SK-N-MC (cell line): ENCODE data around the gene ZNF805.

Experiments used
- DNase-seq: peaks from one replicate; pipeline ENCODE4 v3.0.0-alpha.2; 2011; ENCODE audit warnings: low read depth, low spot score
- H3K27ac ChIP-seq: fragments of 200-600 bp; sonication (generic); 2 replicates; pipeline ENCODE4 v1.5.1; 2016; ENCODE audit warnings: mixed run types
- H3K36me3 ChIP-seq: fragments of 200-600 bp; sonication (generic); 2 replicates; pipeline ENCODE4 v1.6.1; 2017; ENCODE audit warnings: antibody characterized with exemption, low read length, mixed read lengths; ENCODE audit not compliant: insufficient read depth
- H3K4me3 ChIP-seq: fragments of 200-600 bp; sonication (generic); 2 replicates; pipeline ENCODE4 v1.5.1; 2016
- H3K9ac ChIP-seq: fragments of 200-600 bp; sonication (generic); 2 replicates; pipeline ENCODE4 v1.8.0; 2017; ENCODE audit warnings: mixed run types, mixed read lengths; ENCODE audit not compliant: insufficient read length
- H3K9me3 ChIP-seq: fragments of 200-600 bp; sonication (generic); 2 replicates; pipeline ENCODE4 v1.6.1; 2017; ENCODE audit warnings: low read depth, mild to moderate bottlenecking, antibody characterized with exemption, low read length, moderate library complexity, mixed read lengths
- EZH2 ChIP-seq: fragments of 200-600 bp; sonication (generic); IDR thresholded peaks from one replicate; pipeline ENCODE4 v1.6.1; 2017; ENCODE audit warnings: antibody characterized with exemption
- FOXP2 ChIP-seq: optimal IDR thresholded peaks from 2 replicates; pipeline ENCODE3; 2011; ENCODE audit warnings: mild to moderate bottlenecking, moderate library complexity; ENCODE audit not compliant: insufficient read depth; ENCODE audit errors: extremely low read length, control extremely low read depth
- POLR2AphosphoS5 ChIP-seq: IDR thresholded peaks from 2 replicates; pipeline ENCODE4 v1.6.1; 2012; ENCODE audit warnings: mild to moderate bottlenecking, low read depth, low read length, borderline replicate concordance

ZNF805 gene

DNA sequence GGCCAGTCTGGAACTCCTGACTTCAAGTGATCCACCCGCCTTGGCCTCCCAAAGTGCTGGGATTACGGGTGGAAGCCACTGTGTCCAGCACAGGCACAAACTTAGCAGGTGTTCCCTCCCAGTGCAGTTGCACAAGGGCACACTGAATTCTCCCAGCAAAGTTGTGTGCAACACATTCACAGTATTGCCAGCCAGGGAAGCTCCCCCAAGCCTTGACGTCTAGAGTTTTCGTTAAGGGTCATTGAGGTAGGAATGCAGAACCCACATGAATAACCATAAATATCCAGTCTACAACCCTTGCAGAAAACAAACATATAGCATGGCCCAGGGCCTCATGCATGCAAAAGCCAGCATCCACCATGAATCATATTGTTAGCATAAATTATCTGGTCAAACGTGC is 12.9 kb upstream of the ZNF805 start:
- Histone ChIP-seq H3K36me3 (no peaks in the 10 kb centered on the region), H3K27ac (no peak overlapping the region), H3K4me3 (no peak overlapping the region), H3K9me3 (no peaks in the 10 kb centered on the region), H3K9ac (no peak overlapping the region)
- DNase-seq: no peak
- no peak for TF ChIP-seq FOXP2

DNA sequence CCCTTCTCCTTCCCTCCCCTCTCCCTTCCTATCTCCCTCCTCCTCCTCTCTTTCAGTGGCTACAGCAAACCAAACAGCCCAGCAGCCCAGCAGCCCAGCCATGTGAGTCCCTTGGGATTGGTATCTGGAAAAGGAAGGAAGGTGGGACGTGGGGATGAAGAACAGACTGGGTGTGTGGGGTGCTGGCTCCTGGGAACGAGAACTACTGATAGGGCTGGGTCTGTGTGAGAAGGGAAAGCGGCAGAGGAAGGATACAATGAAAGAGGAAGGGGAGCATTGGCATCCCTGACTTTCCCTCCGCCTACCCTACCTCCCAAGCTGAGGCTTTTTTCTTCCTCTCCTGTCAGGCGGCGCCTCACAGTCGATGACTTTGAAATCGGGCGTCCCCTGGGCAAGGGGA is 8.7 kb upstream of the ZNF805 start:
- Histone ChIP-seq H3K36me3 (no peaks in the 10 kb centered on the region), H3K9ac (no peak overlapping the region), H3K27ac (no peak overlapping the region), H3K4me3 (no peak overlapping the region), H3K9me3 (no peaks in the 10 kb centered on the region)
- TF ChIP-seq POLR2AphosphoS5 (no peak), FOXP2 (no peak), EZH2 (no peak)
- DNase-seq: no peak

DNA sequence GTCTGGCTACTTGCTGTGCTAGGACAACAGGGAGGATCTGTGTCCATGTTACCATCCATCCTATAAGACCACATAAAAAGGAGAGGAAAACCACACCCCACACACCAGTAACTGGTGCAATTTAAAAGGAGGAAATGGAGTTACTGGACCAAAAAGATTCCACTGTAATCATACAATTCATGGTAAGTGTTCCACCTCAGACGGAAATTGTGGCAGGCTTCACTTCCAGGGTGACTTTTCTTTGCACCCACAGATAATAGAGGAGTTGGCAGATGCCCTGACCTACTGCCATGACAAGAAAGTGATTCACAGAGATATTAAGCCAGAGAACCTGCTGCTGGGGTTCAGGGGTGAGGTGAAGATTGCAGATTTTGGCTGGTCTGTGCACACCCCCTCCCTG is 7.2 kb upstream of the ZNF805 start:
- H3K36me3 ChIP-seq: no peaks in the 10 kb centered on the region
- H3K9ac ChIP-seq: no peak overlapping the region
- TF ChIP-seq EZH2: no peak
- no peak overlapping the region for H3K4me3 ChIP-seq
- no peaks in the 10 kb centered on the region for H3K9me3 ChIP-seq
- no peak overlapping the region for H3K27ac ChIP-seq
- DNase-seq: no peak

DNA sequence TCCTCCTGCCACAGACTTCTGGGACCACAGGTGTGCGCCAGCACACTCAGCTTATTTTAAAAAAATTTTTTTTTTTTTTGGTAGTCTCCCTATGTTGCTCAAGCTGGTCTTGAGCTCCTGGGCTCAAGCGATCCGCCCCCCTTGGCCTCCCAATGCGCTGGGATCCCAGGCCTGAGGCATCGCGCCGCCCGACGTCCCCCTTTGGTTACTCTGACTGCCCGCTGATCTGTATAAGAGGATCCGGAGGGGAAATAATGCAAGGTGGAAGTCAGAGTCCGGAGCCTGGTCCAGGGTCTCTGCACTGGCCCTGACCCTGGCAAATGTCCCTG is 486 bp upstream of the ZNF805 start:
- Histone ChIP-seq H3K4me3 (peak overlapping the region; percentile 96), H3K9ac (peak overlapping the region; percentile 93), H3K36me3 (peaks cover 11% of the 10 kb centered on the region; the same call in 1 of the 2 replicates), H3K9me3 (no peaks in the 10 kb centered on the region), H3K27ac (no peak overlapping the region)
- no peak for TF ChIP-seq FOXP2
- no peak for TF ChIP-seq POLR2AphosphoS5
- no peak for TF ChIP-seq EZH2
- DNase-seq: no peak

DNA sequence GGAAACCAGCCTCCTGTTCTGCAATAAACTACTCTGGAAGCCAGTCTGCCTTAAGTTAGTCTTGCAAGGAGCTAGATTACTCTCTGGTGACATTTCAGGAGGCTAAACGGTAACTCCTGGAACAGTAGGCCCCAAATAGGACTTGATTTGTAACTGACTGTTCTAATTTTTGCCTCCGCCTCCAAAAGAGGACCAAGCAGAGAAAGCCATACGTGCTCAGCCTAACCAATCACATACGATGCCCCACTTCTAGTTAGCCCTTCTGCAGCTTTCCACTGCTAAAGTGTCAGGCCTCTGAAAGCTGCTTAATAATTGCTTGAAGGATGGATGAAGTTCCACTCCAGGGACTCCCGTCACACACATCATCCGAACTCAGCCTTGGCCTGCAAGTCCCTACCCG is 744 bp downstream of the ZNF805 start:
- Histone ChIP-seq H3K27ac (0 out of 2 replicates have a peak overlapping the region, but pooled peaks have one; percentile 5), H3K9me3 (no peaks in the 10 kb centered on the region), H3K9ac (peak overlapping the region; percentile 93), H3K4me3 (peak overlapping the region; percentile 96), H3K36me3 (peaks cover 14% of the 10 kb centered on the region; the same call in 1 of the 2 replicates)
- no peak for DNase-seq
- TF ChIP-seq FOXP2 (no peak), POLR2AphosphoS5 (no peak), EZH2 (no peak)

DNA sequence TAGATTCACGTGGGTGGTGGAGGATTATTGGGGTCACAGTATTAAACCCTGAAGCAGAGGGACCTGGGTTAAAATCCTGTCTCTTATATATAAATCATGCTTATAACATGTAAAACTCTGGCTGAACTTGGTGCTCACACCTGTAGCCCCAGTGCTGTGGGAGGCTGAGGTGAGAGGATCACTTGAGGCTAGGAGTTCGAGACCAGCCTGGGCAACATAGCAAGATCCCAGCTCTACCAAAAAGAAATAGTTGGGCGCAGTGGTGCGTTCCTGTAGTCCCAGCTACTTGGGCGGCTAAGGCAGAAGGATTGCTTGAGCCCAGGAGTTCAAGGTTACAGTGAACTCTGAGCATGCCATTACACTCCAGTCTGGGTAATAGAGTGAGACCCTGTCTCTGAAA is 2.4 kb downstream of the ZNF805 start:
- H3K4me3 ChIP-seq: no peak overlapping the region
- H3K36me3 ChIP-seq: peaks cover 24% of the 10 kb centered on the region; the same call in 1 of the 2 replicates
- H3K9ac ChIP-seq: no peak overlapping the region
- H3K9me3 ChIP-seq: no peaks in the 10 kb centered on the region
- DNase-seq: no peak
- TF ChIP-seq POLR2AphosphoS5 (no peak), EZH2 (no peak), FOXP2 (no peak)
- H3K27ac ChIP-seq: no peak overlapping the region

DNA sequence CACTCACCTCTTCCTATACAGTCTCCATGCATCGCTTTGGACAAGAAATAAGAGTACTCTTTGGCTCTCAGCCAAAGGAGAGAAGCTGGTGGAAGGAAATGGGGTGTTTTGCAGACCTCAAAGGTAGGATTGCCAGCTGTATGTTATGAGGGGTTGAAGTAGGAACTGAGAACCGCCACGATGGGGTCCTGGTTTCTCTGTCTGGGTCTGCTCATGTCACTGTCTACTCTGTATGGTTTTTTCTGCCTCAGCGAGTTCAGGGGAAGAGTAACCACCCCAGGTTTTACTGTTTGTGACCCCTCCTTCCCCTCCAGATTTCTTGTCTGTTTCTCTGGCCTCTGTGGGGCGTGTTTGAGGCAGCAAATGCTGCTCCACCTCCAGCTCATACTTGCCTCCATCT is 4.1 kb downstream of the ZNF805 start:
- DNase-seq: no peak
- Histone ChIP-seq H3K36me3 (peaks cover 36% of the 10 kb centered on the region; the same call in 1 of the 2 replicates), H3K9ac (no peak overlapping the region), H3K9me3 (no peaks in the 10 kb centered on the region), H3K27ac (no peak overlapping the region), H3K4me3 (no peak overlapping the region)
- TF ChIP-seq FOXP2 (no peak), POLR2AphosphoS5 (no peak), EZH2 (no peak)

DNA sequence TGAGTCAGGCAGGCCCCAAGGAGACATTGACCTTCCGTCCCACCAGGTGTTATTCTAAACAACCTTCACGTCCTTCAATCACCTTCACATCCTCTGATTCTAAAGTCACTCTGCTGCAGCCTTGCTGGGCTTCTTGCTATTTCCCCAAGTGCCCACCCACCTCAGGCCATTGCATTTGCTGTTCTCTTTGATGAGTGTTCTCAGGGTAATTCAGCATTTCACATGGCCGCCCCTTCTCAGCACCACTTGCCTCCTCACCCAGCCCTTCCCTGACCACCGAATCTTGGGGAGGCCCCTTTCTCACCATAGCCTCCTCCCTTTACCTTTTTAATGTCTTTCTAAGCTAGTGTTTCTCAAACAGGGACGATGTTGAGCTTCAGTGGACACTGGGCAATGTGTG is 4.6 kb downstream of the ZNF805 start:
- TF ChIP-seq POLR2AphosphoS5 (no peak), EZH2 (no peak), FOXP2 (no peak)
- no peak overlapping the region for H3K9ac ChIP-seq
- H3K27ac ChIP-seq: no peak overlapping the region
- peaks cover 36% of the 10 kb centered on the region; the same call in 1 of the 2 replicates for H3K36me3 ChIP-seq
- H3K9me3 ChIP-seq: no peaks in the 10 kb centered on the region
- no peak for DNase-seq
- no peak overlapping the region for H3K4me3 ChIP-seq

DNA sequence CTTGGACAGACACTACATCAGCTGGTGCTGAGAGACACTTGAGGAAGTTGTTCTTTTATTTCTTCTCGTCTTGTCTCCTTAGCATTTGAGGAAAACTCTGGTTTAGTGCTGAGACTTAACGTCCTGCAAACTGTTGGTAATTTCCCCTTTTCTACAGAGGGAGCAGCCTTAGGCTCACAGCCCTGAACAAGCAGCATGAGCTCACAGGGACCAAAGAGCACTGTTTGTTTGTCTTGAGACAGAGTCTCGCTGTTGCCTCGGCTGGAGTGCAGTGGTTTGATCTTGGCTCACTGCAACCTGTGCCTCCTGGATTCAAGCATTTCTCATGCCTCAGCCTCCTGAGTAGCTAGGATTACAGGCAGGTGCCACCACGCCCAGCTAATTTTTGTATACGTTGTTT is 5.5 kb downstream of the ZNF805 start:
- Histone ChIP-seq H3K9ac (no peak overlapping the region), H3K36me3 (peaks cover 42% of the 10 kb centered on the region; the same call in 1 of the 2 replicates), H3K27ac (no peak overlapping the region), H3K4me3 (no peak overlapping the region), H3K9me3 (no peaks in the 10 kb centered on the region)
- TF ChIP-seq POLR2AphosphoS5: no peak
- TF ChIP-seq FOXP2: no peak
- TF ChIP-seq EZH2: no peak
- no peak for DNase-seq
